Measurements from ENCODE around the gene VIT. TPM values are rescaled to one million over a fixed set of nuclear protein-coding genes. Genes with fewer than 3 reads are reported as not detected.

VIT gene
- total RNA-seq, 1 experiment from 2014 or later, result not detected

DNA sequence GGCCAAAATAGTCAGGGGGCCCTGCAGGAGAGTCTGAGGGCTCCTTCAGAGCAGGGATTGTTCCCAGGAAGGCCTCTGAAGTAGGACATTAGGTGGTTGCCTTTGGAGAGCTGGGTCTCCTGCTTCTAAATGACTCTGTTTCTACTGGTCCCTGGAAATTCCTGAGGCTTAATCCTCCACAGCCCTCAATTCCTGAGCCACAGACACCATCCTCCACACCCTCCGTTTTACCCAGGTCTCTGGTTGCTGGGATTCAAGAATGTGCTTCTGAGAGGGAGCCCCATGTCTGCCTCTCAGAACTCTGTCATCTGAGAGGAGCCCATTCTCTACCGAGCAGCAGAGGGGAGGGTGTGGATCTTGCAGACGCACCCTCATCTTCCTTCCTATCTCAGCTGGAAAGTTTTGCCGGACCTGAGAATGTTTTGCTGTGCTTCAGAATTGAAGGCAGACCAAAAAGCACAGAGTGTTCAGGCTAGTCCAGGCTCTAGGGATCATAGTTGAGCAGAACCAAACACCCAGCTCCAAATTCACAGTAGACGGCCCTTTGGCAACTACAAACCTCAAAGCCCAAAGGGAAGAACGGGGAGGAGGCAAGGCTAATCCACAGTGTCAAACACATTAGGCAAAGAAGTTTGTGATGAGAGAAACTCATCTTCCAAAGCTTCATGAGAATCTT is 8.1 kb downstream of the VIT start:
- in situ Hi-C loops (cut with HindIII; ENCODE audit: low pct_unique_long_range_greater_than_20kb, low sequenced_read_pairs), result no loop called here
- DNase-seq (ENCODE audit: low read depth), result no peak

DNA sequence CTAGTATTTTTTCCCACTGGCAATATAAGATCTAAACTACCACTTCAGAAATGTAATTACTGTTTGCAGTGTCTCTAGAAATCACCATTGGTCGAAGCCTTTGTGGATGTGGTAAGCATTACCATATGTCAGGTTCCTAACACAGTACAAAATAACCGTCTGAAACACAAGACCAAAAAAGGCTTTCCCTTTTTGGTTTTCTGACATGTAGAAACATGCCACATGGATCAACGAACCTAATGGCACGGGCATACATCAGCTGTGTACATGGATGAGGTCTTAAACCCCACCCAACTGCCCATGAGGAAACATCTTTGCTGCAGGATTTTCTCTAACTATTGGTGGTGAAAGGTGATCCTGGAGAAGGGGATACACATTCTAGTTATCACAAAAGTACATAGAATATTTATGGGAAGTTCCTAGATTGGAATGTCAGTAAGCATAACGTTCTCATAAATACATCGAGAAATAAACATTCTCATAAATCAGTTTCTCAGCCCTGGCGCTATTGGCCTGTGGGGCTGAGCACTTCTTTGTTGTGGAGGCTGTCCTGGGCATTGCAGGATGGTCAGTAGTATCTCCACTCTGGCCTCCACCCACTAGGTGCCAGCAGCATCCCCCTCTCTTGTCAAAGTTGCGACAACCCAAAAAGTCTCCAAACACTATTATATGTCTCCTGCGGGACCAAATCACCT is 9.0 kb downstream of the VIT start:
- DNase-seq (ENCODE audit: low read depth), result no peak
- in situ Hi-C loops (cut with HindIII; ENCODE audit: low pct_unique_long_range_greater_than_20kb, low sequenced_read_pairs), result no loop called here

DNA sequence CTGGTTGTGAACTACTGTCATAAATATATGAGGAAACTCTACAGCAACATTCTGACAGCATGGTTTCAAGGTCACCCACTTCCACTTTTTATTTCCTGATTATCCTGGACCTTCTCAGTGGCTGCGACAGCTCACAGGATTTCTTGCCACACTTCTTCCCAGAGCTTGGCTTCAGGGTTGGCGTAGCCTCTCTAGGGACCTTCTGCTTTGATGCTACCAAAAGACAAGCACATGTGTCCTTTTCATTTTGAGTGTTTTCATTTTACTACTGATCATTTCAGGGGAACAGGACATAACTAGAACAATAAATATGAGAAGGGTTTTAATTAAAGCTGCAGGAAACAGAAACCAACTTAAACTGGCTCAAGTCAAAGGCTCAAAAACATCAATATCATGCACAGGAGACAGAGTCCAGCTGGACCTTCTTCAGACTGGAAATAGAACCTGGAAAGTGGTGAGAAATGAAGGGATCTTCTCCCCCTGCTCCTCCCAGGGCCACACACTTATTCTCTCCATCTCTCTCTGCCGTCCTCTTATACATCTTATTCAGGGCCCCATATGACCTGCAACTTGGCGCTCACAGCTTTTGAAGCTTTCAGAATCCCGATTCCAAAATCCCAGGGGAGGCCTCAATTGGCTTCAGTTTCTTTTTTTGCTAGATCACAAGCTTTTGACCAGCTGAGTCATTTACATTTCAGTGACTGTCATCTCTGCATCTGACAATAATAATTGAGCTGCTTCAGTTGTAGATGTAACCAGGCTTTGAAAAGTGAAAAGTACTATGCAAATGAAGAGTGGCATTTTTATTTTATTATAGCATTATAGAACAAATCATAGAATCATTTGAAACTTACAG is 9.7 kb downstream of the VIT start:
- DNase-seq (ENCODE audit: low read depth), result no peak
- in situ Hi-C loops (cut with HindIII; ENCODE audit: low pct_unique_long_range_greater_than_20kb, low sequenced_read_pairs), result no loop called here

DNA sequence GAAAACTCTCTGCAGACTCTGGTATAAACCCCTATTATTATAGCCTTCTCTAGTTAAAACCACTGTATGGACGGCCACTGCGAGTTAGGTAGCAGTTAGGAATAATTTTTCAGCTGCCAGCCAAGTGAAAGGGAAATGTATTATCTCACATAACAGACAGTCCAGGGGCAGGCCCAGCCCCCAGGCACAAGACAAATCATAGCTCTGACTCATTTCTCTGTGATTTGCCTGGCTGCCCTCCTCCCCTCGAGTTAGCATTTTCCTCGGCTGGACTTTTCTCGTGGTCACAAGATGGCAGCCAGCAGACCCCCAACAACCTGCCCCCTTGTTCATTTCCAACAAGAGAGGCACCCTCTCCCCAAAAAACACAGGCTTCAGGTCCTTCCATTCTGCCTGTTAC is 10.5 kb downstream of the VIT start:
- DNase-seq (ENCODE audit: low read depth), result peak; percentile 24

DNA sequence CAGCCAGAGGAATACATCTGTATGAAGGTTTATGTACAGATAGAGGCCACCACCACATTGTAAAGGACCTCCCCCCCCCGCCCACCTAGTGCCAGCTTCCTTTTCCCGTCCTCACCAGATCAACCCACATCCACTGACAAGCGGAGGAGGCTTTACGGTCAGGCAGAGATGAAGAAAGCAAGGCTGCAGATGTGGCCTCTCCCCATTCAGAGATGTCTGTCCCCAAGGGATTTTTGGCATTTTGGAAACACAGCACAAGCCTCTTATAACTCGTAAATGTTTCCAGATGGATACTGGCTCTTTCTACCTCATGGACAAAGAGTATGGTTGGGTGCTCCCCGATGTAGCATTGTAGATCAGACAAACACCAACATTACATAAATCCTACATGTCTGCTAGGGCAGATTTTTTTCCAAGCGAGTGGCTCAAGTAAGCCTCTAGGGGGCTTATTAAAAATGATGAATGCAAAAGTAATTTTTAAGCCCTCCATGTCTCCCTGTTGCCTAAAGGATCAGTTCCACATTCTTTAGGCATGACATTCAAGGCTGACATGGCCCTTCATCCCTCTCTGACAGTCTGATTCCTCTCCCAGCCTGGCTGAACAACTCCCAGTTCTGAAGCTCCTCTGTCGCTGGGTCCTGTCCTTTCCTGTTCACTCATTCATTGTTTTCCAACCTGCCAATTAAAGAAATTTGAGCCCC is 11.7 kb downstream of the VIT start:
- no peak for DNase-seq (ENCODE audit: low read depth)
- in situ Hi-C loops (cut with HindIII; ENCODE audit: low pct_unique_long_range_greater_than_20kb, low sequenced_read_pairs), result no loop called here

More for the DNA sequence above, 10.5 kb downstream of the VIT start:
- in situ Hi-C loops (cut with HindIII; ENCODE audit: low pct_unique_long_range_greater_than_20kb, low sequenced_read_pairs), result no loop called here

DNA sequence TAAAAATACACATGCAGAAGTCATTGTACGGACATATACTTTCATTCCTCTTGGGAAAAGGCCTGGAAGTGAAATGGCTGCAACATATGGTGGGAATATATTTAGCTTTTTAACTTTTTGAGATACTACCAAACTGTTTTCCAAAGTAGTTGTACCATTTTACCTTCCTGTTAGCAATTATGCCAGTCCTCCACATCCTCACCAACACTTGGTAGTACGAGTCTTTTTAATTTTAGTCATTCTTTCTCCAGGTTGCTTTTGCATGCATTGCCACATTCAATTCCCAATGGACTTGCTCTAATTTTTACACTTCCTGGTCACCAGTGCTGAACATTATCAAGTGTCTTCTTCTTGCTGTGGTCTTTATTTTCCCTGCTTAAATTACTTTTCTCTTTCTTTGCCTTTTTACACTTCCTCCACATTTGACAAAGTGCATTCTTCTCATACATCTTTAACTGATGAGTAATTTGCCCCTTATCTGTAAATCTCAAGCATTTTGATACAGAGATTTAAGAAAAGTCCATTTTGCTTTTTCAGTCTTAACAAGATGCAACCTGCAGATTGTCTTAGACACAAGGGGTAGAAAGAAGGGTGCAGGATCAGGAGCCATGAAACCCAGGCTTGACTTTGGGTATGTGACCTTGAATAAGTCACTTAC is 14.5 kb downstream of the VIT start:
- DNase-seq (ENCODE audit: low read depth), result no peak
- in situ Hi-C loops (cut with HindIII; ENCODE audit: low pct_unique_long_range_greater_than_20kb, low sequenced_read_pairs), result no loop called here

DNA sequence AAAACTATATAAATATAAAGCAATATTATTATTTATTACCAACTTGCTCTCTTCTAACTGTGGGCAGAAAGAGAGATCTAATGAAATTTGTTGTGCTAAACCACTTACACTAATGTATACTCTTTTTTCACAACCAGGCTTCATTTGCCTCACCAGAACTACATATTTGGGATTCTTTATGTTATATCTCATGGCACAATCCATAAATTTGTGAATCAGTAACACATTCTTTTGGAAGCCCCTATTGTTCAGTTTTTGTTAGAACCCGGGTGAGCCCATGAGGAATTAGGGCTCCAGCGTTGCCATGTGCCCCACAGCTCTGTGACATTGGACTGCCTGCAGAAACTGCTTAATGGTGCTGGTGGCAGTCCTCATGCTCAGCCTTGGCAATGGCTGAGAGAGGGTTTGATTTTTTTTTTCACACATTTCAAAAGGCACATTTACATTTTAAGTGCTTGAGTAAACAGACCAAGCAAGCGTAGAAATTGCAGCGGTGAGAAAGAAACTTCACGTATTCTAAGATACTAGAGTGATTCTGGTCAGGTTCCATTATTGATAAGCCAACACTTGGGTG is 15.3 kb downstream of the VIT start:
- in situ Hi-C loops (cut with HindIII; ENCODE audit: low pct_unique_long_range_greater_than_20kb, low sequenced_read_pairs), result no loop called here
- no peak for DNase-seq (ENCODE audit: low read depth)

DNA sequence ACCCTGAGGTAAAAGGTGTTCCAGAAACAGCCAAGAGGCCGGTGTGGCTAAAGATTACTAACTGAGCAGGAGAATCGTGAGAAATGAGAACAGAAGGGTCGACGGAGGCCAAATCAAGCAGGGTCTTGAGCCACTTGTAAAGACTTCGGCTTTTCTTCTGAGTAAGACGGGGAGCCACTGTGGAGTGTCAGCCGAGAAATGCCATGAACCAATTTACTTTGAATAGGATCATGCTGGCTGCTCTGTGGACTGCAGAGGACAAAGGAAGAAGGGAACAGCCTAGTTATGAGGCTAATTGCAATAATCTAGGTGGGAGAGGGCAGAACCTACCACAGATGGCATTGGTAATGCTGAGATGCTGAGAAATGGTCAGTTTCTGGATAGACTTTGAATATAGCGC is 16.8 kb downstream of the VIT start:
- DNase-seq (ENCODE audit: low read depth), result no peak

DNA sequence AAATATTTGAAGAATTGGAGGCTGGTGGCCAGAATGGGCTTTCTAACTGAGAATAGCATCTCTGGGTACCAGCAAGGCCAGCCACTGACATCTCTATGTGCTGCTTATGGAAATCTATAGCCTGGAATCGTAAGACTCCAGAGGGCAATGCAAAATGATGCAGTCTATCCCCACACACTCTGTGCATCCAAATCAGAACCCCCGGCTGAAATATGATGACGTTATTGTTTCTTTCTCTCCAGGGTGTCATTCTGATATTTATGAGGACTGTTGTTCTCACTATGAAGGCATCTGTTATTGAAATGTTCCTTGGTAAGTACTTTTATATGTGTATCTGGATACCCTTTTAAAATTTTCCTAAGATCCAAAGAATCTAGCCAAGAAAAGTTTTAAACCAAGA is 19.6 kb downstream of the VIT start:
- no peak for DNase-seq (ENCODE audit: low read depth)
- in situ Hi-C loops (cut with HindIII; ENCODE audit: low pct_unique_long_range_greater_than_20kb, low sequenced_read_pairs), result no loop called here

More for the DNA sequence above, 16.8 kb downstream of the VIT start:
- in situ Hi-C loops (cut with HindIII; ENCODE audit: low pct_unique_long_range_greater_than_20kb, low sequenced_read_pairs), result no loop called here

DNA sequence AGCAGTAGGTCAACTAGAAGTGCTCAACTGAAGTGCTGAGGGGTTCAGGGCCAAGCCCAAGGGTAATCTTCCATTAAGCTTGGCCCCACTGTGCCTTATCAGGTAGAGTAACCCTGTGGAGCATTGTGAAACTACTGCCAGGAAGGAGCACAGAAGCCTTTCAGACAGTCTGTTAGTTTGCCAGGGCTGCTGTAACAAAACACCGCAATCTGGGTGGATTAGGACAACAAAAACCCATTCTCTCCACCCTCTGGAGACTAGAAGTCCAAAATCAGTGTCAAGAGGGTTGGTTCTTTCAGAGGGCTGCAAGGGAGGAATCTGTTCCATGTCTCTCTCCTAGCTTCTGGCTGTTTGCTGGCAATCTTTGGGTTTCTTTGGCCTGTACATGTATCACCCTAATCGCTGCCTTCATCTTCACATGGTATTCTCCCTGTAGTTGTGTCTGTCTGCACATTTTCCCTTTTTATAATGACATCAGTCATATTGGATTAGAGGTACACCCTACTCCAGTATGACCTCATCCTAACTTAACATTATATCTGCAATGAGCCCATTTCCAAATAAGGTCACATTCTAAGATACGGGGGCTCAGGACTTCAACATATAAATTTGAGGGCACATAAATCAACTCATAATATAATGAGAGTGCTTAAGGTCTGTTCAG is 21.2 kb downstream of the VIT start:
- in situ Hi-C loops (cut with HindIII; ENCODE audit: low pct_unique_long_range_greater_than_20kb, low sequenced_read_pairs), result no loop called here
- DNase-seq (ENCODE audit: low read depth), result no peak

DNA sequence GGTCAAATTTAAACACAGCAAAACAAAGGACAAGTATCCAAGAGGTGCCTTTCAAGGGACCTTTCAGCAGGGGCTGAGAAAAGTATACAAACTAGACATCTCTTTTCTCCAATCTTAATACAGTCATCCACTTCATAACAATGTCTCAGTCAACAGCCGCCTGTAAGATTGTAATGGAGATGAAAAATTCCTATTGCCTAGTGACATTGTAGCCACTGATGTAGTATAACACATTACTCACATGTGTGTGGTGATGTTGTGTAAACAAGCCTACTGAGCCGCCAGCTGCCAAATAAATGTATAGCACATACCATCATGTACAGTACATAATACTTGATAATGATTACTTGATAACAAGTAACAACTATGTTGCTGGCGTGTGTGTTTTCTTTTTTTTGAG is 31.0 kb downstream of the VIT start:
- DNase-seq (ENCODE audit: low read depth), result no peak
- in situ Hi-C loops (cut with HindIII; ENCODE audit: low pct_unique_long_range_greater_than_20kb, low sequenced_read_pairs), result no loop called here

DNA sequence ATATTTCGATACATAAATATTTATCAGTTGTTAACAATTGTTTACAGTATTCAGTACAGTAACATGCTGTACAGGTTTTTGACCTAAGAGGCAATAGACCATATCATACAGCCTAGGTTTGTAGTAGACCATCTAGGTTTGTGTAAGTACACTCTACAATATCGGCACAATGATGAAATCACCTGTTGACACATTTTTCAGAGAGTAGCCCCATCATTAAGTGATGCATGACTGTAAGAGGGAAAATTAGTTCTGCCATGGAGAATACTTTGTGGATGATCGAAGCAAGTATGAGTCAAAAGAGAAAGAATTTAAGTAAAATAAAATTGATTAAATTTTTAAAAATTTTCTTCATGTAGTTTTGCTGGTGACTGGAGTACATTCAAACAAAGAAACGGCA is 32.6 kb downstream of the VIT start:
- in situ Hi-C loops (cut with HindIII; ENCODE audit: low pct_unique_long_range_greater_than_20kb, low sequenced_read_pairs), result no loop called here
- DNase-seq (ENCODE audit: low read depth), result no peak

DNA sequence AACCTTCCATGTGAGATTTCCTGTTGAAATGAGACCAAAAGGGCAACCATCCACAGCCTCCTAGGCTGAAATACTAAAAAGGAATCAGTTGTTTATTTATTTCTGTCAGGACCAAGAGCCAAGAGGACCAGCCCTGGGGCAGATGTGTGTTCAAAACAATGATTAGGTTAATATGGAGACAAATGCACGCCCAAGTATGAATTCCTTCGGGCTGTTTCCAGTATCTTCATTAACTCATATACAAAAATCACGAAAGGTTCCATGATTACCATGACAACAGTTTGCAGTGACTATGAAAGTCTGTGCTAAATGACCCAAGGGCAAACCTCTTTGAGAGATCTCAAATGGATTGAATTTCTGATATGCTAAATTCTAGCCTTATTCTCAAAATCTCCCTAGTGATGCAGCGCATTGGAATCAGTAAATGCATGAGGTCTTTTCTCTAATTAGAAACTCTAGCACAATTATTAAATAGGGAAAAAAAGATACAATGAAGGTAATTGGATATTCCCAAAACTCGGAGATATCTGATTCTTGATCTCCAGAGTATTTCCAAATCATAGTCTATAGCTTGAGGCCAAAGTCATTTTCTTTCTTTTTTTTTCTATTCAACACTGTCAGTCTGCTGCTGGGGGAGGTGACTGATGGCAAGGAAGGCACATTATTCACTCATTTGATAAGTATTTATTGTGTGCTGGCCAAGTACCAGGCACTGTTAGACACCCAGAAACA is 35.6 kb downstream of the VIT start:
- in situ Hi-C loops (cut with HindIII; ENCODE audit: low pct_unique_long_range_greater_than_20kb, low sequenced_read_pairs), result no loop called here
- DNase-seq (ENCODE audit: low read depth), result no peak

DNA sequence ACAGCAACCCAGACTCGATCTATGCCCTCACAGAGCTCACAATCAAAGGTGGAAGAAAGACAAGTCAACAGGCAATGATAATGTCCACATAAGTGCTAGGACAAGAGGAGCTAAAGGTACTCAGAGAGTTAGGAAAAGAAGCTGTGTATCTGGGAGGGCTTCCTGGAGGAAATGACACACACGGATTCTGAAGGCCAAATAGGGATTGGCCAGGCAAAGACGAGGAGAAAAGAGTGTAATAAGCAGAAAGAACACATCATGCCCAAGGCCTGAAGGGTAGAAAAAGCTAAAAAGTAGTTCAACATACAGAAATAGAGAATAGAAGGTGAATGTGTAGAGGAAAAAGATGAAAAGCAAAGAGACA is 36.1 kb downstream of the VIT start:
- no peak for DNase-seq (ENCODE audit: low read depth)
- in situ Hi-C loops (cut with HindIII; ENCODE audit: low pct_unique_long_range_greater_than_20kb, low sequenced_read_pairs), result no loop called here

DNA sequence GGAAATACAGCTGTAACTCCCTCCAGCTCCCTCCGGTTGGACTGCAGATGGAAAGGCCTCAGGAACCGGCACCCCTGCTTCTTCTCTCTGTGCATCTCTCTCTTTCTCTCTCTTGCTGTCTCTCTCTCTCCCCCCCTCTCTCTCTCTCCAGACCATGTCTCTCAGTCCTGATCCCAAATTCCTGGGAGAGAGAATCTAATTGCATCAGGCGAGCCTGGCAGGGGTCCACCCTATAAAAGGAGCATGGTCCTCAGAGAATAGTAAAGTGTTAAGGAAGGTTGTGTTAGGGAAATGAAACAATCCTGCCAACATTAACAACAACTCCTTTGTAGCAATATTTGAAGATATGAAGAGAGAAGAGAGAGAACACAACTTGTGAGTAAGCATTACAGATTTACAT is 36.7 kb downstream of the VIT start:
- no peak for DNase-seq (ENCODE audit: low read depth)
- in situ Hi-C loops (cut with HindIII; ENCODE audit: low pct_unique_long_range_greater_than_20kb, low sequenced_read_pairs), result no loop called here

DNA sequence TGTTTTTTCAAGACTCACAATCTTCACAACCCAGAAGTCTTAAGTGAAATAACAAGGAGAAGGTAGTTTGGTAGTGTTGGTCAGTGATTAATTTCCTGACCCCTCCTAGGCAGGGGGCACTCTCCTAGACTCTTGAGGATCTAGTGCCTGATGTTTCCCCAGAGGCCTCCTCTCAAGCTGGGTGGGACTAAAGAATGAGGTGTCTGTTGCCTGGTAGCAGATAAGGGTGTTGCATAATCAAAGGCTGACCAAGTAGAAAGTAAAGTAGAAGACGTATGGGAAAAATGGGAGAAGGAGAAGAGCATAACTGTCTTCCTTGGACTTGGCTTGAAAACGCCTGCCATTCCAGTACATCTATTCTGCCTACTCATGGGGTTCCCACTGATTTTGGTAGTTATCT is 37.8 kb downstream of the VIT start:
- in situ Hi-C loops (cut with HindIII; ENCODE audit: low pct_unique_long_range_greater_than_20kb, low sequenced_read_pairs), result no loop called here
- no peak for DNase-seq (ENCODE audit: low read depth)
